ENCODE data around the gene FTO. TPM values are rescaled to one million over a fixed set of nuclear protein-coding genes. Genes with fewer than 3 reads are reported as not detected.

The FTO gene
- total RNA-seq, 1 donor from 2014 or later = 70.5 TPM

DNA sequence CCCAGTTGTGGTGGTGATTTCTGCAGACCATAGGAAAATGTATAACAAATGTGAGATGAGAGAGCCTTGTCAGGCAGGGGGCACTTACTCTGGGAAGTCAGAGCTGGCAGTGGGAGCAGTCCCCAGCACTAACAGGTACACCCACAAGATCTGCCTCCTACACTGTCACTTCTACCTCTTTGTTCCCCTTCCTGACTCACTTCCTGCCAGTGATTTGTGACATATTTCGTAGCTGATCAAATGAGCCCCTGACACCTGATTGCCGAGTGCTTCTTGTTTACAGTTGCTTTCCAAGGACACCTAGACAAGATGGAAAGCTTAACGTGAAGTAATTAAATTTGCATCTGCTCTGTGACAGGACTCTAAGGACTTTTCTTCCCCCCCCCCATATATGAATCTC lies 40.5 kb downstream of the FTO start:
- Histone ChIP-seq H3K27ac (no peak overlapping the region), H3K4me1 (peaks cover 29% of the 10 kb centered on the region), H3K36me3 (no peaks in the 10 kb centered on the region), H3K9me3 (no peaks in the 10 kb centered on the region), H3K4me3 (no peak overlapping the region), H3K27me3 (no peaks in the 10 kb centered on the region)
- intact Hi-C loops (cut with DNase I) = no loop called here
- no peak for TF ChIP-seq POLR2A (IDR thresholded peaks at IDR 0.05)
- TF ChIP-seq POLR2AphosphoS5 (IDR thresholded peaks at IDR 0.05; ENCODE audit: insufficient read depth in 1 of 2, low read depth in 1 of 2) = no peak
- TF ChIP-seq, protein P1, sequence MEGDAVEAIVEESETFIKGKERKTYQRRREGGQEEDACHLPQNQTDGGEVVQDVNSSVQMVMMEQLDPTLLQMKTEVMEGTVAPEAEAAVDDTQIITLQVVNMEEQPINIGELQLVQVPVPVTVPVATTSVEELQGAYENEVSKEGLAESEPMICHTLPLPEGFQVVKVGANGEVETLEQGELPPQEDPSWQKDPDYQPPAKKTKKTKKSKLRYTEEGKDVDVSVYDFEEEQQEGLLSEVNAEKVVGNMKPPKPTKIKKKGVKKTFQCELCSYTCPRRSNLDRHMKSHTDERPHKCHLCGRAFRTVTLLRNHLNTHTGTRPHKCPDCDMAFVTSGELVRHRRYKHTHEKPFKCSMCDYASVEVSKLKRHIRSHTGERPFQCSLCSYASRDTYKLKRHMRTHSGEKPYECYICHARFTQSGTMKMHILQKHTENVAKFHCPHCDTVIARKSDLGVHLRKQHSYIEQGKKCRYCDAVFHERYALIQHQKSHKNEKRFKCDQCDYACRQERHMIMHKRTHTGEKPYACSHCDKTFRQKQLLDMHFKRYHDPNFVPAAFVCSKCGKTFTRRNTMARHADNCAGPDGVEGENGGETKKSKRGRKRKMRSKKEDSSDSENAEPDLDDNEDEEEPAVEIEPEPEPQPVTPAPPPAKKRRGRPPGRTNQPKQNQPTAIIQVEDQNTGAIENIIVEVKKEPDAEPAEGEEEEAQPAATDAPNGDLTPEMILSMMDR (IDR thresholded peaks at IDR 0.05) = no peak
- no peak for DNase-seq (ENCODE audit: extremely low spot score in 2 of 2)

DNA sequence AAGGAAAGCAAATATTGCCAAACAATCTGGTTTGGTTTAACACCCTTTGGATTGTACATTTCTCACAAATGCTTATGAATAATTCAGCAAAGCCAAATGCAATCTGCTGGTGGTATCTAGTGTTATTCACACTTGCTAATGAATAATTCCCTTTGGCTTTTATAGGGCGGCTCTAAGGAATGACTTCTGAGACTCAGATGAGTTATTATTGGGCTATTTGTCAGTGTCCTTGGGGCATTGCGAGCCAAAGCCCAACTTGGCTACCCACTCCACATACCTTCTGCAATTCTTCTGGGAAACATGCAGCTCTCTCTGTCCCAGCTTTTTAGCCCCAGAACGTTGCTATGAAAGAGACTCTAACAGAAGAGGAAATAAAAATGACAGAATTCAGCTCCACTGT lies 41.1 kb downstream of the FTO start:
- no peak for DNase-seq (ENCODE audit: extremely low spot score in 2 of 2)
- Histone ChIP-seq H3K4me3 (no peak overlapping the region), H3K9me3 (no peaks in the 10 kb centered on the region), H3K4me1 (peaks cover 29% of the 10 kb centered on the region), H3K27me3 (no peaks in the 10 kb centered on the region), H3K27ac (no peak overlapping the region), H3K36me3 (no peaks in the 10 kb centered on the region)
- TF ChIP-seq, protein P1 (IDR thresholded peaks at IDR 0.05) = no peak
- TF ChIP-seq POLR2AphosphoS5 (IDR thresholded peaks at IDR 0.05; ENCODE audit: insufficient read depth in 1 of 2, low read depth in 1 of 2) = no peak
- no peak for TF ChIP-seq POLR2A (IDR thresholded peaks at IDR 0.05)
- intact Hi-C loops (cut with DNase I) = no loop called here

DNA sequence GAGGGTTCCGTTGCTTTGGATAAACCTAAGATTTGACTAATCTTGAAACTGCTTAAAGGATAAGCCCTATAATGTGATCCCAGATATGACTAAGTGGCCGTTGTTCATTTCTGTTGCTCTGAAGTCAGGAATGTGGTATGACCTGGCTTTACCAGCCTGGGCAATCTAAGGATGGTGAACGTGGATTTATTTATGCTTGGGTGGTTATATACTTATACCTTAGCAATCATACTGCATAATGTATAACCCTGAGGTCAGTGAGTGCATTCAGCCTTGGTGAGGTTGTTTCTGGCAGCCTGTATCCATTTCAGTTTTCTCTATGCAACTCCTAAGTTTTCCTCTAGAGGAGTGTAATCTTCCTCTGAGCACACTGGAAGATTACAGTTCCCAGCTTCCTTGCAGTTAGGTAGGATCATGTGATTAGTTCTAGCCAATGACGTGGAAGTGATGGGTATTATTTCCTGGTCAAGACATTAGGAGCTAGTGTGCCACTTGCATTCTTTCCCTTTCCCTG lies 41.9 kb downstream of the FTO start:
- intact Hi-C loops (cut with DNase I) = no loop called here
- Histone ChIP-seq H3K9me3 (no peaks in the 10 kb centered on the region), H3K36me3 (no peaks in the 10 kb centered on the region), H3K27ac (no peak overlapping the region), H3K4me1 (peaks cover 29% of the 10 kb centered on the region), H3K4me3 (no peak overlapping the region), H3K27me3 (no peaks in the 10 kb centered on the region)
- TF ChIP-seq, protein P1 (IDR thresholded peaks at IDR 0.05) = no peak
- TF ChIP-seq POLR2A (IDR thresholded peaks at IDR 0.05) (no peak), POLR2AphosphoS5 (IDR thresholded peaks at IDR 0.05; ENCODE audit: insufficient read depth in 1 of 2, low read depth in 1 of 2) (no peak)
- DNase-seq (ENCODE audit: extremely low spot score in 2 of 2) = no peak

DNA sequence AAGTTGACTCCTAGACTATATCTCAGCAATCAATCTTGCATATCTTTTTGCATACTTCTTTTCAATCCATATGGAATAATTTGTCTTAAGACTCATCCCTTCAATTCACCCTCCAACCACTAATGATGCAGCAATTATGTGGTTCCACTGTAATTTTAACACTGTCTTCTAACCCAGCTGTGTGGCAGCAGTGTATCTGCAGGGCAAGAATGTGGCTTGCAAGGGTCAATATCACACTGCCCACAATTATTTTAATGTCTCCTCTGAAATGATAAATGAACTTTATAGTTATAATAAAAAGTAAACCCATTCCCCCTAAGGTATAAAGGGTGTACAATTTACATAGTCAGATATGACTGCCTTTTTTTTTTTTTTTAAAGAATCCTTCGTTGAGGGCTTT lies 48.6 kb downstream of the FTO start:
- H3K4me1 ChIP-seq = peaks cover 35% of the 10 kb centered on the region
- intact Hi-C loops (cut with DNase I) = no loop called here
- TF ChIP-seq, protein P1 (IDR thresholded peaks at IDR 0.05) = no peak
- no peak for TF ChIP-seq POLR2AphosphoS5 (IDR thresholded peaks at IDR 0.05; ENCODE audit: insufficient read depth in 1 of 2, low read depth in 1 of 2)
- TF ChIP-seq POLR2A (IDR thresholded peaks at IDR 0.05) = no peak

DNA sequence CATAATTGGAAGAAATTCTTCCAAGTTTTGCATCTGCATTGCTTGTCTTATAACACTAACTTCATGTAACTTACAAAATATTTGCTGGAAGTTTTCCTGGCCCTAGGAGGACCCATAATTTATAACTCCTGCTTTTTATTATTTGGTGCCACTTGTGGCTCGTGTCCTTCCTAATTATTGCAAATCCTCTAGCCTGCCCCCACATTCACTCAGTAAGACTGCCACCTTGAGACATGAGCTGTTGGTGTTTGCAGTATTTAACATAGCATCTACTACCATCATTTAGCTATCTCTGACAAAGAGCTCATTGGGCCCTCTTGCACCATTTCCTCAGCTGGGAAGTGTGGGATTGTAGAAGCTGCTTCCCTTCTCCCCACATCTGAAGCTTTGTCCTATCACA lies 49.5 kb downstream of the FTO start:
- Histone ChIP-seq H3K4me1 (peaks cover 35% of the 10 kb centered on the region), H3K9me3 (no peaks in the 10 kb centered on the region), H3K27me3 (no peaks in the 10 kb centered on the region), H3K36me3 (no peaks in the 10 kb centered on the region), H3K4me3 (no peak overlapping the region), H3K27ac (no peak overlapping the region)
- DNase-seq (ENCODE audit: extremely low spot score in 2 of 2) = no peak
- intact Hi-C loops (cut with DNase I) = no loop called here
- TF ChIP-seq POLR2AphosphoS5 (IDR thresholded peaks at IDR 0.05; ENCODE audit: insufficient read depth in 1 of 2, low read depth in 1 of 2) (no peak), POLR2A (IDR thresholded peaks at IDR 0.05) (no peak)
- TF ChIP-seq, protein P1 (IDR thresholded peaks at IDR 0.05) = no peak

More for the DNA sequence above, 48.6 kb downstream of the FTO start:
- Histone ChIP-seq H3K4me3 (no peak overlapping the region), H3K27ac (no peak overlapping the region), H3K36me3 (no peaks in the 10 kb centered on the region), H3K9me3 (no peaks in the 10 kb centered on the region), H3K27me3 (no peaks in the 10 kb centered on the region)
- DNase-seq (ENCODE audit: extremely low spot score in 2 of 2) = no peak
